Psoas muscle (tissue), 8 donors: ENCODE data around the gene KIRREL3. TPM values are rescaled to one million over a fixed set of nuclear protein-coding genes. Genes with fewer than 3 reads are reported as not detected.

Experiments used
- ATAC-seq, 4 donors: fragments of 200-7000 bp; cut with Tn5 transposase; one replicate each; pipeline ENCODE4 v1.9.1; 2020; ENCODE audit warnings: moderate library complexity in 3 of 4, mild to moderate bottlenecking in 2 of 4
- DNase-seq, 2 donors: peaks; one replicate each; pipeline ENCODE4 v3.0.0-alpha.2; 2020
- H3K27ac ChIP-seq: fragments of 200-600 bp; one replicate; pipeline ENCODE4 v1.8.0; 2022
- H3K27me3 ChIP-seq, 3 donors: fragments of 200-600 bp in 1 of 3; one replicate each; pipeline versions ENCODE4 v1.6.1 to v1.8.0; 2013 to 2022; ENCODE audit warnings: low read length in 2 of 3, mild to moderate bottlenecking in 2 of 3, moderate library complexity in 1 of 3; ENCODE audit not compliant: insufficient read depth in 3 of 3
- H3K36me3 ChIP-seq, 2 donors: fragments of 200-600 bp in 1 of 2; one replicate each; pipeline versions ENCODE4 v1.6.1 to v1.8.0; 2013 to 2022; ENCODE audit warnings: low read depth in 1 of 2, mild to moderate bottlenecking in 1 of 2, moderate library complexity in 1 of 2; ENCODE audit not compliant: insufficient read depth in 1 of 2
- H3K4me1 ChIP-seq: fragments of 200-600 bp; one replicate; pipeline ENCODE4 v1.8.0; 2022
- H3K4me3 ChIP-seq: fragments of 200-600 bp; one replicate; pipeline ENCODE4 v1.8.0; 2022; ENCODE audit warnings: mild to moderate bottlenecking
- H3K9me3 ChIP-seq: fragments of 200-600 bp; one replicate; pipeline ENCODE4 v1.8.0; 2022
- WGBS, 3 donors: extraction: QIAGEN DNeasy Blood & Tissue Kit; methylation state at CpG; one replicate each; pipeline versions ENCODE4 v1.1.6 to v1.1.7; 2013; 5-methylcytosine and 5-hydroxymethylcytosine counted together
- intact Hi-C, 2 donors: fragments of 100-400 bp; cut with DNase I; formaldehyde crosslinking; loops; one replicate each; pipeline versions ENCODE4 v1.11.0 to v1.14.2; 2022
- polyA plus RNA-seq, 3 donors: library from polyadenylated mRNA; stranded (reverse); fragments of 200-250 nt; gene quantifications; one replicate each; pipeline ENCODE4 v1.2.3, GENCODE V29; 2013
- total RNA-seq, 4 donors: library from RNA; stranded (reverse); fragmentation: NEBNext Ultra II Directional in 2 of 4; extraction: Animal tissue kit (Norgen Biotek cat#: 25700) in 2 of 4; gene quantifications; one replicate each; pipeline versions ENCODE4 v1.2.1 to v1.2.4, GENCODE V29; 2021 to 2023
- TF ChIP-seq, protein P1 (sequence below): fragments of 200-600 bp; IDR thresholded peaks from one replicate; pipeline ENCODE4 v1.8.0; 2022; ENCODE audit warnings: antibody characterized with exemption
- donor health status: healthy with polysubstance abuse.
- donor health status: DM: no; HTN: no; CAD: no; lungs with moderate emphysema.
- donor health status: Bipolar disorder and iron deficiency.
- donor health status: healthy.
- donor health status: DM: yes; HTN: yes; CAD: no.
- donor health status: DM: no; HTN: no; CAD: no.
- donor health status: DM: no; HTN: no; CAD: no.
- donor health status: DM: yes; HTN: yes; CAD: no.

KIRREL3 gene
- total and polyA plus RNA-seq, 7 donors = 0.04 TPM; not detected in 6

DNA sequence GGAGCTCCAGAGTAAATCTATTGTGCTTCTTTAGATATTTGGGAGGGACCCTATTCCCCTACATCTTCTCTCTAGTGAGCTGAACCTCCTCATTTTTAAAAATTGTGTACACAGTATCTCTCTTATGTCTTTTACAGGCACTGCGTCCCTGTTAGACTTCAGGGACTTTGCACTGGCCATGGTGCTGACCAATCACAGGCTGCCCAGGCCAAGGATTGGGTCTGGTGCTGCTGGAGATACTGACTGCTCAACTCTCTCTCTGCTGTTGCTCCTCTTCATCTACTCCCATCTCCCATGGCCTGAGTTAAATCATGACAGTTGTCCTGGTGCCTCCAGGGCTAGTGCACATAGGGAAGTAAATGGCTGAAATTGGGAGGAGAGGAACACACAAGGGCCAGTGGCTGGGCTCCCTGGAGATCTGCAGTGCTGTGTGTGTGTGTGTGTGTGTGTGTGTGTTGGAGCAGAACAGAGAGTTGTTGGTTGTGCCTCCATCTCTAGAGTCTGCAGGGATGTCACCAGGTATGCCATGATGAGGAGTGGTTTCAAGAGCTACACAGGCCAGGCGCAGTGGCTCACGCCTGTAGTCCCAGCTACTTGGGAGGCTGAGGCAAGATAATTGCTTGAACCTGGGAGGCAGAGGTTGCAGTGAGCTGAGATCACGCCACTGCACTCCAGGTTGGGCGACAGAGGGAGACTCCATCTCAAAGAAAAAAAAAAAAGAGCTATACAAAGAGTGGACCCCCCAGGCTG, 489.8 kb downstream of the KIRREL3 start:
- 77 to 83% (median 78%) methylated on average over 5 of the region's 5 CpGs for WGBS, 3 donors
- Histone ChIP-seq H3K27ac (no peak overlapping the region), H3K9me3 (no peaks in the 10 kb centered on the region), H3K4me3 (no peak overlapping the region), H3K27me3 (peaks cover 0 to 13% (median 0%) of the 10 kb centered on the region in 3 donors), H3K36me3 (no peaks in the 10 kb centered on the region), H3K4me1 (no peaks in the 10 kb centered on the region)
- no peak for ATAC-seq
- TF ChIP-seq, protein P1, sequence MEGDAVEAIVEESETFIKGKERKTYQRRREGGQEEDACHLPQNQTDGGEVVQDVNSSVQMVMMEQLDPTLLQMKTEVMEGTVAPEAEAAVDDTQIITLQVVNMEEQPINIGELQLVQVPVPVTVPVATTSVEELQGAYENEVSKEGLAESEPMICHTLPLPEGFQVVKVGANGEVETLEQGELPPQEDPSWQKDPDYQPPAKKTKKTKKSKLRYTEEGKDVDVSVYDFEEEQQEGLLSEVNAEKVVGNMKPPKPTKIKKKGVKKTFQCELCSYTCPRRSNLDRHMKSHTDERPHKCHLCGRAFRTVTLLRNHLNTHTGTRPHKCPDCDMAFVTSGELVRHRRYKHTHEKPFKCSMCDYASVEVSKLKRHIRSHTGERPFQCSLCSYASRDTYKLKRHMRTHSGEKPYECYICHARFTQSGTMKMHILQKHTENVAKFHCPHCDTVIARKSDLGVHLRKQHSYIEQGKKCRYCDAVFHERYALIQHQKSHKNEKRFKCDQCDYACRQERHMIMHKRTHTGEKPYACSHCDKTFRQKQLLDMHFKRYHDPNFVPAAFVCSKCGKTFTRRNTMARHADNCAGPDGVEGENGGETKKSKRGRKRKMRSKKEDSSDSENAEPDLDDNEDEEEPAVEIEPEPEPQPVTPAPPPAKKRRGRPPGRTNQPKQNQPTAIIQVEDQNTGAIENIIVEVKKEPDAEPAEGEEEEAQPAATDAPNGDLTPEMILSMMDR = no peak
- intact Hi-C loops = no loop called here
- DNase-seq = no peak

- H3K4me1 ChIP-seq = no peaks in the 10 kb centered on the region
- H3K4me3 ChIP-seq = no peak overlapping the region
- H3K27me3 ChIP-seq = peaks cover 0 to 19% (median 2%) of the 10 kb centered on the region in 3 donors
- H3K9me3 ChIP-seq = no peaks in the 10 kb centered on the region
- TF ChIP-seq, protein P1 = no peak
- H3K27ac ChIP-seq = no peak overlapping the region
- DNase-seq = no peak
- intact Hi-C loops = no loop called here
- no peak for ATAC-seq
- no peaks in the 10 kb centered on the region for H3K36me3 ChIP-seq
- 64 to 66% (median 65%) methylated on average over 8 of the region's 8 CpGs for WGBS, 3 donors
These were observed 492.9 kb downstream of the KIRREL3 start for GRCh38 chr11:126507646-126508045.

GRCh38 chr11:126506789-126507188, 493.8 kb downstream of the KIRREL3 start:
- TF ChIP-seq, protein P1 = no peak
- Histone ChIP-seq H3K27ac (no peak overlapping the region), H3K36me3 (no peaks in the 10 kb centered on the region), H3K4me1 (no peaks in the 10 kb centered on the region), H3K4me3 (no peak overlapping the region), H3K9me3 (no peaks in the 10 kb centered on the region), H3K27me3 (peaks cover 0 to 21% (median 6%) of the 10 kb centered on the region in 3 donors)
- ATAC-seq = no peak
- intact Hi-C loops = no loop called here
- no peak for DNase-seq
- WGBS, 3 donors = 89 to 90% (median 90%) methylated on average over 4 of the region's 4 CpGs

- Histone ChIP-seq H3K4me1 (no peaks in the 10 kb centered on the region), H3K36me3 (no peaks in the 10 kb centered on the region), H3K4me3 (no peak overlapping the region), H3K27ac (no peak overlapping the region), H3K9me3 (no peaks in the 10 kb centered on the region), H3K27me3 (peaks cover 0 to 26% (median 9%) of the 10 kb centered on the region in 3 donors)
- DNase-seq (no peak), ATAC-seq (no peak)
- WGBS, 3 donors = 69 to 80% (median 71%) methylated on average over 5 of the region's 5 CpGs
- TF ChIP-seq, protein P1 = no peak
- intact Hi-C loops = no loop called here
These were observed 497.6 kb downstream of the KIRREL3 start for GRCh38 chr11:126502982-126503381.
